ENCODE data around the gene COBLL1.

COBLL1 gene

DNA sequence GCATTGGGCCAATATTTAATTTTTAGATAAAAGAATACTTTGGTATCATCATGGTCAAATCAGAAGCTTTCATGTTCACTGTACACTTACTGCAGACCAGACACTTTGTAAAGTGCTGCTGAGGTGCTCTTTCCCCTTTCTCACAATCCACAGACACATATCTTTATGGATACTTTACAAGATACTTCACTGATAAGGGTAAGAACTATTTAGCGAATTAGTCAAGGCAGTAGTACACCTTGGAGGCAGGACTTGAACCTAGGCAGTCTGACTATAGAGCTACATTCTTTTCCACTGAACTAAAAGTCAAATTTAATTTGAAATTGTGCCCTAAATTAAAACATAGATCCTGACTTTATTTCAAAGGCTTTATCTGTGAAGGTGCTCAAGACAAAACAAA is 60.2 kb downstream of the COBLL1 start:
- TF ChIP-seq, protein P1, sequence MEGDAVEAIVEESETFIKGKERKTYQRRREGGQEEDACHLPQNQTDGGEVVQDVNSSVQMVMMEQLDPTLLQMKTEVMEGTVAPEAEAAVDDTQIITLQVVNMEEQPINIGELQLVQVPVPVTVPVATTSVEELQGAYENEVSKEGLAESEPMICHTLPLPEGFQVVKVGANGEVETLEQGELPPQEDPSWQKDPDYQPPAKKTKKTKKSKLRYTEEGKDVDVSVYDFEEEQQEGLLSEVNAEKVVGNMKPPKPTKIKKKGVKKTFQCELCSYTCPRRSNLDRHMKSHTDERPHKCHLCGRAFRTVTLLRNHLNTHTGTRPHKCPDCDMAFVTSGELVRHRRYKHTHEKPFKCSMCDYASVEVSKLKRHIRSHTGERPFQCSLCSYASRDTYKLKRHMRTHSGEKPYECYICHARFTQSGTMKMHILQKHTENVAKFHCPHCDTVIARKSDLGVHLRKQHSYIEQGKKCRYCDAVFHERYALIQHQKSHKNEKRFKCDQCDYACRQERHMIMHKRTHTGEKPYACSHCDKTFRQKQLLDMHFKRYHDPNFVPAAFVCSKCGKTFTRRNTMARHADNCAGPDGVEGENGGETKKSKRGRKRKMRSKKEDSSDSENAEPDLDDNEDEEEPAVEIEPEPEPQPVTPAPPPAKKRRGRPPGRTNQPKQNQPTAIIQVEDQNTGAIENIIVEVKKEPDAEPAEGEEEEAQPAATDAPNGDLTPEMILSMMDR (IDR thresholded peaks at IDR 0.05; ENCODE audit: low read depth, low read length) = no peak
- H3K4me3 ChIP-seq (ENCODE audit: low read depth, low read length) = no peak overlapping the region

DNA sequence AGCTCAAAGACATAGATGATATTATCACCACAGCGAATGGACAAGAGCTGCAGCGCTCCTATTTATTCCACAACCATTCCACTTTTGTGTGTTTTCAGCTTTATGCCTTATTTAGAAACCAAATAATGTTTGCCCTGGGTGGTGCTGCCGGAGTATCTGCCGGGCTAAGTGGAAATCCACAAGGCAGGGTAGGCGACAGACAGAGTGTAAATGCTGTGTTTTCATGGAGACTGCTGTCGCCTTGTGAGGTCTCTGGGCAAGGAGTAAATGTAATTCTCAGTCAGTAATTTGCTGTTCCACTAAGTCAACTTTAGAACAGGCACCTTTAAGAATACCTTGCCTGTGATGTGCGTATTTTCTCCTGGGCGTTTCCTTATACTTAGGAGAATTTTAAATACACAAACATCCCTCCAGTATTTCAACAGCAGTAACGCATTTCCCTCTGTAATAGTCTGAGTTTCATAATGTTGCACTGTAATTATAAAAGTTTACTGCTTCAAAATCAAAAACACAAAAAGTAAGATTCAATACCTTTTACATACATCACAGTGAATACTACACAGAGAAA is 60.9 kb downstream of the COBLL1 start:
- no peak overlapping the region for H3K4me3 ChIP-seq (ENCODE audit: low read depth, low read length)
- TF ChIP-seq, protein P1 (IDR thresholded peaks at IDR 0.05; ENCODE audit: low read depth, low read length) = no peak

DNA sequence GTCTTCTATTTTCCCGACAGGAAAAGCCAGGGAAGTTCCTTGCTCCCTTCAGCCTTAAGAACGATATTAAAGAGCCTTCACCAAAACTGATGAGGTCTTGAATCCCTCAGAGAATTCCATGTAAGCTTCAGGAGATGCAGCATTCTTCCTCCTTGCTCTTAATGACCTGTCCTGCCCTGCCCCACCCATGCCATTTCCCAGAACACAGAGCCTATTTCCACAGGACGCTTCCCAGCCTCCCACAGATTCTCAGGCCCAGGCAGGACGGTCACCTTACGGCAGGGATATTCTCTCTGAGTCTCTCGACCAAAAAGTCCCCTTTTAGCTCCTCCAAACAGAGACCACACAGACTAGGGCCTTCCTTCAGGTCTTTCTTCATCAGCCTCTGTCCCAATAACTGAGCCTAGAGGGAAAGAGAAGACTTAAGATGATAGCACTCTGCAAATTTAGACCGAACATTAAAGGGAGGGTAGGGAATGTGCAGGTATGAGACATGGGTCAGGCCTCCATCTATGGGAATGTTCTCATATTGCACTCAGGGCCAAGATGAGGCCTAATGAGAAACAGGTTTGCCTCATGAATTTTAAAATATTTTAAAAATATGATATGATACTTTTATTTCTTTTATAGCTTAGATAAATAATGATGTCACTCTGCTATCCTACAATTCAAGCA is 62.1 kb downstream of the COBLL1 start:
- TF ChIP-seq, protein P1 (IDR thresholded peaks at IDR 0.05; ENCODE audit: low read depth, low read length) = no peak
- no peak overlapping the region for H3K4me3 ChIP-seq (ENCODE audit: low read depth, low read length)

DNA sequence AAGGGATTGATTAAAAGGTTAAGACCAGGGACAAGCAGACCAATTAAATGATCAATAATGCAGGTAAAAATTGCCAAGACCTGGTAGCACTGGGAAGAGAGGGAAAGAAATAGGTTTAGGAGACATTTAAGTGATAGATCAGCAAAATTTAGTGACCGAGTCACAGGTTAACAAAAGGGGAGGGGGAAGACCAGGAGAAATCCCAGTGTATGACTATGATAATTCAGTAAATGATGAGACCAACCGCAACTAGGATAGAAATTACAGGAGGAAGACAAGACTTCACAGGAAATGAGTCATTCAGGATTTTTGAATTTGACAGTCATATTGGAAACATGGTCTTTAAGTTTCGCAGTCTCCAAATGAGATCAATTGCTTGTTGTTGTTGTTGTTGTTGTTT is 62.9 kb downstream of the COBLL1 start:
- no peak overlapping the region for H3K4me3 ChIP-seq (ENCODE audit: low read depth, low read length)
- TF ChIP-seq, protein P1 (IDR thresholded peaks at IDR 0.05; ENCODE audit: low read depth, low read length) = no peak

DNA sequence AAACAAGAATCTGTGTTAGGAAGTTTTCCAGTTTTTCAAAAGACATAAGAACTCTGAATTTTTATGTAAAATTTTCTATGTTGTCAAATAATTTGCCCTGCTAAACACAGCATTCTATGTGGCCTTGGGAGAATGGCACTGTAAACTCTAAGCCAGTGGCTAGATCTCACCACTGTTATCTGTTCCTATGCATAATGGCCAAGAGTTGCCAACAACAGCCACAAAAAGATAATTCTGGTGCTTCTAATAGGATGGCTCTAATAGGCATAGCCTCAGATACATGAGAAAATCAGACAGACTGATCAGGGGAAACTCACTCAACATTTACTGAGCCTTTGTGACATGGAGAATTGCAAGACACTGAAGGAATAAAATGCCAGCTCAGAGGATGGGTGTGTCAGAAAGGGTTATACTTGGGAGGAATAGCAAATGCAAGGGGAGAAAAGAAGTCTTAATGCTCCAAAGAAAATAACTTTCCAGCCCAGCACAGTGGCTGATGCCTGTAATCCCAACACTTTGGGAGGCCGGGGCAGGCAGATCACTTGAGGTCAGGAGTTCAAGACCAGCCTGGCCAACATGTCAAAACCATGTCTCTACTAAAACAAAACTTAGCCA is 63.7 kb downstream of the COBLL1 start:
- TF ChIP-seq, protein P1 (IDR thresholded peaks at IDR 0.05; ENCODE audit: low read depth, low read length) = no peak
- H3K4me3 ChIP-seq (ENCODE audit: low read depth, low read length) = no peak overlapping the region

DNA sequence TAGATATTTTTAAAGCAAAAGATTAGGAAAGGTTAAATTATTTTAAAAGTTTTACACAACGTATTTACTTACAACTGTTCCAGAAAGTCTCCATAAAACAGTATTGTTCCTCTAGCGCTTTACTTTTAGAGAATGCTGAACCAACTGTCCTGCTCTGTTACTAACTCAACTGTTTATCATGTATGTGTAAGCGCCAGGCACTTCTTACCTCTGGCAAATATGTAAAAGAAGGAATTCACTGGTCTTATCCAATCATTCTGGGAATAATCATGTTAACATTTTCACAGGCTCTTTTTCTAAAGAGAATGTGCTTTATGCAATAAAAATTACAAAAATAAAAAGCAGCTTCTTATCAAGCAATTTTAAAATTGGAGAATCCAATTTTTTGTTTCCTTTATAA is 68.0 kb downstream of the COBLL1 start:
- no peak overlapping the region for H3K4me3 ChIP-seq (ENCODE audit: low read depth, low read length)
- TF ChIP-seq, protein P1 (IDR thresholded peaks at IDR 0.05; ENCODE audit: low read depth, low read length) = no peak

DNA sequence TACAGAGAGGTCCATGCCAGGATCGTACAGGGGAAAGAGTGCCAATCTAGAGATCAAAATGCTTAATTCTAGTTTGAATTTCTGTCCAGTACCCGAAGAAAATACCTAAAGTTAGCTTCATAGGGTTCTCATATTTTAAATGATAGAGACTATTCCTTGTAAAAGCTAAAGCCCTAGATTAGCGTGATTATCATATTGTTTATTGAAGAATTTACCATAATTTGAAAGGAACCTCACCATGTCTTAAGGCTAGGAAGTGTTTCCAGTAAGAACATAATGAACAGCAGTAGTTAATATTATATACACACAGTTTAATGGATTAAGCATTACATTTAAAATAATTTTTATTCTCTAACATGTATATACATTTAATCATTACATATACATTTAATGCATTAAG is 68.5 kb downstream of the COBLL1 start:
- no peak overlapping the region for H3K4me3 ChIP-seq (ENCODE audit: low read depth, low read length)
- TF ChIP-seq, protein P1 (IDR thresholded peaks at IDR 0.05; ENCODE audit: low read depth, low read length) = no peak

Data from WI38 (cell line).